Naive thymus-derived CD4-positive, alpha-beta T cell (primary cell): ENCODE results near the gene ZNF385D. TPM values are rescaled to one million over a fixed set of nuclear protein-coding genes. Genes with fewer than 3 reads are reported as not detected.

Experiments
- ATAC-seq: fragments of 150-1000 bp; cut with Tn5 transposase; 2 replicates; pipeline ENCODE4 v1.10.0; 2021; ENCODE audit warnings: mild to moderate bottlenecking, moderate library complexity
- CTCF ChIA-PET: fragments of 350-600 bp; sonication (Branson Sonifier 250); formaldehyde crosslinking; loops from one replicate; lab custom pipeline; 2021; ENCODE audit warnings: antibody characterized with exemption; lab: Charles Lee
- POLR2A ChIA-PET: fragments of 350-600 bp; sonication (Branson Sonifier 250); formaldehyde crosslinking; loops from one replicate; lab custom pipeline; 2021; ENCODE audit warnings: antibody characterized with exemption, inconsistent platforms; lab: Charles Lee
- DNase-seq, 9 donors: peaks; one replicate each; pipeline versions ENCODE4 v3.0.0 to v3.0.0-alpha.2; 2020 to 2022; ENCODE audit warnings: mixed read lengths in 1 of 9
- H3K27ac ChIP-seq: one replicate; pipeline ENCODE4 v1.7.0; 2013; ENCODE audit warnings: mild to moderate bottlenecking, low read depth, low read length, moderate library complexity
- H3K27me3 ChIP-seq, 2 donors: one replicate each; pipeline ENCODE4 v1.7.0; 2013; ENCODE audit warnings: low read length in 2 of 2, mild to moderate bottlenecking in 2 of 2, moderate library complexity in 2 of 2; ENCODE audit not compliant: control insufficient read depth in 2 of 2, insufficient read depth in 2 of 2
- H3K36me3 ChIP-seq, 3 experiments: 1 replicate in 2 of 3; 2 replicates in 1 of 3; pipeline ENCODE4 v1.7.0; 2013; ENCODE audit warnings: low read length in 3 of 3, mild to moderate bottlenecking in 3 of 3, moderate library complexity in 1 of 3; ENCODE audit not compliant: insufficient read depth in 3 of 3, control insufficient read depth in 2 of 3
- H3K4me1 ChIP-seq, 2 donors: one replicate each; pipeline ENCODE4 v1.7.0; 2013; ENCODE audit warnings: low read length in 2 of 2, mild to moderate bottlenecking in 2 of 2, moderate library complexity in 1 of 2; ENCODE audit not compliant: control insufficient read depth in 2 of 2, insufficient read depth in 2 of 2
- H3K4me3 ChIP-seq: 2 replicates; pipeline ENCODE4 v1.7.0; 2013; ENCODE audit warnings: mild to moderate bottlenecking, low read length
- H3K9me3 ChIP-seq, 3 experiments: 1 replicate in 2 of 3; 2 replicates in 1 of 3; pipeline ENCODE4 v1.7.0; 2013; ENCODE audit warnings: low read length in 3 of 3; ENCODE audit not compliant: control insufficient read depth in 2 of 3
- H3K27ac Mint-ChIP-seq, 9 donors: one replicate each; pipeline ENCODE4 v1.8.0; 2020 to 2022; ENCODE audit warnings: mixed read lengths in 9 of 9, mild to moderate bottlenecking in 8 of 9, moderate library complexity in 5 of 9, inconsistent platforms in 2 of 9
- H3K27me3 Mint-ChIP-seq, 5 donors: one replicate each; pipeline ENCODE4 v1.8.0; 2021 to 2022; ENCODE audit warnings: mixed read lengths in 5 of 5, mild to moderate bottlenecking in 1 of 5
- H3K36me3 Mint-ChIP-seq, 5 donors: one replicate each; pipeline ENCODE4 v1.8.0; 2020 to 2022; ENCODE audit warnings: mixed read lengths in 5 of 5, mild to moderate bottlenecking in 3 of 5, inconsistent platforms in 1 of 5
- H3K4me1 Mint-ChIP-seq, 7 donors: one replicate each; pipeline ENCODE4 v1.8.0; 2020 to 2022; ENCODE audit warnings: mixed read lengths in 7 of 7, mild to moderate bottlenecking in 3 of 7, inconsistent platforms in 1 of 7
- H3K4me3 Mint-ChIP-seq, 10 donors: one replicate each; pipeline ENCODE4 v1.8.0; 2020 to 2022; ENCODE audit warnings: mild to moderate bottlenecking in 10 of 10, mixed read lengths in 10 of 10, moderate library complexity in 6 of 10, inconsistent platforms in 2 of 10
- H3K9me3 Mint-ChIP-seq, 11 donors: one replicate each; pipeline ENCODE4 v1.8.0; 2020 to 2022; ENCODE audit warnings: mixed read lengths in 11 of 11, mild to moderate bottlenecking in 4 of 11, inconsistent platforms in 1 of 11, moderate library complexity in 1 of 11
- intact Hi-C, 2 donors: fragments of 100-400 bp; cut with micrococcal nuclease; formaldehyde crosslinking; loops; one replicate each; pipeline ENCODE4 v1.15.1; 2023
- polyA plus RNA-seq, 2 donors: library from polyadenylated mRNA; unstranded; fragments of 300-500 nt; fragmentation: Illumina TruSeq; gene quantifications; one replicate each; pipeline ENCODE4 v1.2.3, GENCODE V29; 2021
- total RNA-seq, 6 experiments: library from RNA in 5 of 6; stranded (reverse) in 5 of 6; gene quantifications; 1 replicate in 5 of 6; 2 replicates in 1 of 6; pipeline ENCODE4 v1.2.3 and lab custom pipeline; 2021 to 2026

ZNF385D gene, protein sequence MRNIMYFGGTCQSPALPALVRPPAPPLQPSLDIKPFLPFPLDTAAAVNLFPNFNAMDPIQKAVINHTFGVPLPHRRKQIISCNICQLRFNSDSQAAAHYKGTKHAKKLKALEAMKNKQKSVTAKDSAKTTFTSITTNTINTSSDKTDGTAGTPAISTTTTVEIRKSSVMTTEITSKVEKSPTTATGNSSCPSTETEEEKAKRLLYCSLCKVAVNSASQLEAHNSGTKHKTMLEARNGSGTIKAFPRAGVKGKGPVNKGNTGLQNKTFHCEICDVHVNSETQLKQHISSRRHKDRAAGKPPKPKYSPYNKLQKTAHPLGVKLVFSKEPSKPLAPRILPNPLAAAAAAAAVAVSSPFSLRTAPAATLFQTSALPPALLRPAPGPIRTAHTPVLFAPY
- 1 to 10 TPM in 1 of 5 experiments, under 1 TPM in 1, not detected in 3; 0.03 to 1.1 TPM for total RNA-seq
- not detected for polyA plus RNA-seq
- not detected for total RNA-seq (lab: John Stamatoyannopoulos, UW)

DNA sequence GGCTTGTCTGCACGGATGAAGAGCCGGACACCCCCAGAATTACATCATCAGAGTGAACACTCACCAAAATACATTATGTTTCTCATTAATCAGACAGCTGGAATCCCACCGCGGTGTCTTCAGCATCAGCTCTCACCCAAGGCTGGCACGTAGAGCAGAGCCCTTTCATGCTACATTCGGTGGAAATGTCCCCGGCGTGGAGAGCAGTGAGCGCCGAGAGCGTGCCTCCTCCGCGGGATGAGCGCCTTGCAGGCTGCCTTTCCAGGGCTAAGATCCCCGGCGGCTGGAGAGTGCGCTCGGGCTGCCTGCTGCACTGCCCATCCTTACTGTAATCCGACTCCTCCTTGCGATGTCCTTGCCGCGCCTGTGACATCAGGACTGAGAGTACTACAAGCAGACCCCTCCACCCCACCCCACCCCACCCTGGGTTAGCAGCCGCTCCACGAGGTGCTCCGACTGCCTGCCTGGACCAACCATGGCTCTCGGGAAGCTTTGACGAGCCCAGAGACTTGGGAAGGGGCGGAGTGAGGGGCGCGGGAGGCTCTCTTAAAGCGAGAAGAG lies at the start of gene ZNF385D:
ZNF385D (minus strand) TSS at position 380 of the 561 bp plus-strand sequence; CDS start at position 86, 294 bp downstream.
- Mint-ChIP-seq H3K9me3 (peaks cover 0 to 9% (median 2%) of the 10 kb centered on the region in 11 donors), H3K4me3 (no peak within 1 kb of the TSS), H3K27me3 (peaks cover 5 to 20% (median 6%) of the 10 kb centered on the region in 5 donors), H3K36me3 (peaks cover 0 to 6% (median 0%) of the 10 kb centered on the region in 5 donors), H3K4me1 (no peaks in the 10 kb centered on the region), H3K27ac (no peak within 1 kb of the TSS)
- Histone ChIP-seq H3K4me1 (no peaks in the 10 kb centered on the region), H3K4me3 (no peak within 1 kb of the TSS), H3K27me3 (no peaks in the 10 kb centered on the region), H3K9me3 (no peaks in the 10 kb centered on the region), H3K36me3 (no peaks in the 10 kb centered on the region), H3K27ac (no peak within 1 kb of the TSS)
- POLR2A ChIA-PET: no interaction called here
- CTCF ChIA-PET: no interaction called here
- ATAC-seq: no peak
- intact Hi-C loops: no loop called here
- no peak for DNase-seq

DNA sequence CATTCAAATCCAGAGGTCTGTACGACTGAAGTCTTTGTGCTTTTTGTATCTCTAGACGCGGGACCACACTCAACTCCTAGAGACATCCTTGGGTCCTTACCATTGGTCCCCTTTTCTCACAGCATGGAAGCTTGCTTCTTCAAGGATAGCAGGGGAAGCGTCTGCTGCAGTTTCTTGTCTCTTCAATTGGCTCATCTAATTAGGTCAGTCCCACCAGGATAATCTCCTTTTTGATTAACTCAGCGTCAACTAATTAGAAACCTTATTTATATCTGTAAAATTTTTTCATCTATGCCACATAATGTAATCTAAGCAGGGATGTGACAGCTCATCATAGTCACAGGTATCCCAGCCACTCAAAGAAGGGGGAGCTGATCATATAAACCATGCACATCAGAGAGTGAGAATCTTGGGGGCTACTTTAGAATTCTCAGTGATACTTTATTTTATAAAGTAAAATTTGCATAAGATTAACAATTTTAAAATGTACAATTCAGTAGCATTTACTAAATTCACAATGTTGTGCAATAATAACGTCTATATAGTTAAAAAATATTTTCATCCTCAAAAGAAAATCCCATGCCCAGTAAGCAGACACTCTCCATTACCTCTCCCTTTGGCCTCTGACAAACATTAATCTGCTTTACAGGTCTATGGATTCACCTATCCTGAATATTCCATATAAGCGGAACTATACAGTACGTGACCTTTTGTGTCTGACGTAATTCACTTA lies 47.5 kb upstream of the ZNF385D start:
- ChIA-PET POLR2A (no interaction called here), CTCF (no interaction called here)
- H3K27me3 Mint-ChIP-seq: no peaks in the 10 kb centered on the region
- peaks cover 0 to 34% (median 5%) of the 10 kb centered on the region in 11 donors for H3K9me3 Mint-ChIP-seq
- Histone ChIP-seq H3K27me3 (no peaks in the 10 kb centered on the region), H3K27ac (no peak overlapping the region), H3K36me3 (no peaks in the 10 kb centered on the region), H3K9me3 (no peaks in the 10 kb centered on the region), H3K4me3 (no peak overlapping the region), H3K4me1 (no peaks in the 10 kb centered on the region)
- ATAC-seq (no peak), DNase-seq (no peak)
- intact Hi-C loops: no loop called here
- H3K27ac Mint-ChIP-seq: no peak overlapping the region
- H3K4me1 Mint-ChIP-seq: no peaks in the 10 kb centered on the region
- H3K36me3 Mint-ChIP-seq: peaks cover 0 to 3% (median 0%) of the 10 kb centered on the region in 5 donors
- no peak overlapping the region for H3K4me3 Mint-ChIP-seq

DNA sequence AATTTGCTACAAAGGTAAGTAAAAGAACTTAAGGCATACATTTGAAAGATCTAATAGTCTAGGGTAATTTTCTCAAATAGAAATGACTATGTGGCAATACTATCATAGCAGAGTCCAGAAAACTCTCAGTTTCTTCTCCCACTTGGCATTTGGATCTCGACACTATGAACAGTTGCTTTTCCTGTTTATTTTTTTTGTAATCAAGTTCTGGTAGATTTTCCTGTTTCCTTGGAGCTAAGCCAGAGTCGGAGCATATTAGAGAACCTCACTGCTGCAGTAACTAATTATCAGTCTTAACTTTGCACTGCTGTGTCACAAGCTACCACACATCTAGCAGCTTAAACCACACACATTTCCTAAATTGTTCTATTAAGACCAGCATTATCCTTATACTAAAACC lies 44.9 kb upstream of the ZNF385D start:
- no peak overlapping the region for H3K27ac ChIP-seq
- DNase-seq (no peak), ATAC-seq (no peak)
- CTCF ChIA-PET: no interaction called here
- no peaks in the 10 kb centered on the region for H3K27me3 ChIP-seq
- peaks cover 0 to 25% (median 5%) of the 10 kb centered on the region in 11 donors for H3K9me3 Mint-ChIP-seq
- H3K4me1 ChIP-seq: no peaks in the 10 kb centered on the region
- H3K27ac Mint-ChIP-seq: no peak overlapping the region
- no peak overlapping the region for H3K4me3 Mint-ChIP-seq
- H3K9me3 ChIP-seq: no peaks in the 10 kb centered on the region
- intact Hi-C loops: no loop called here
- no peak overlapping the region for H3K4me3 ChIP-seq
- POLR2A ChIA-PET: interaction anchor here (0.7 kb wide), 1 partner anchor 202 kb away, joined by 3 read pairs; no protein-coding TSS in a partner anchor
- H3K4me1 Mint-ChIP-seq: no peaks in the 10 kb centered on the region
- no peaks in the 10 kb centered on the region for H3K27me3 Mint-ChIP-seq
- H3K36me3 ChIP-seq: no peaks in the 10 kb centered on the region
- peaks cover 0 to 3% (median 0%) of the 10 kb centered on the region in 5 donors for H3K36me3 Mint-ChIP-seq

DNA sequence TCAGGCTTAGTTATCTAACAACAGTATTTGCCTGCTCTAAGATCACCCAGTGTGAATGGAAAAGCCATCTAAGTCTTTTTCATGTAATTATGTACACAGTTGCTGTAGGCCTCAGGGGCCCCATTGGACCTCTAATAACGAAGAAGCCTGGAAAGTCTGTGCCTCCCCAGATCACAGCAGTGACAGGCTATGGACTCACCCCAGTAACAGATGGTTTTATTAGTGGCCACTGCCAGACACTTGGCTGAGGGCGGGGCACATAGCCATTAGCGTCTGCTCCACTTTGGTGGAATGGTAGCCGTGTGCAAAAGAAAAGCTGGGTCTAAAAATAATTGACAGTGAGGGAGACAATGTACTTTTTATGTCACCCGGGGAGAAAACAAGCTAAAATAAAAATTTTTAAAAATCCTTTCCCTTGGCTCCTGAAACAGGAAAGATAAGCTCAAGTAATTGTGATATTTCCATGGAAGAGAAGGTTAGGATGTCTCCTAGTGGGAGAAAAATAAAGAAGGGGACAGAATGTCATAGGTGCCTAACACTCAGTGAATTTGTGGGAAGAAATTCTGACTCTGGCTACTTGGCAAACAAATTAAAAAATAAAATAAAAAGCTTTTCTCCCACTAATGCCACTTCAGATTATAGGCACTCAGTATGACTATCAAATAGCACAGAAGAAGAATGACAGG lies 44.3 kb upstream of the ZNF385D start:
- ATAC-seq (no peak), DNase-seq (no peak)
- Histone ChIP-seq H3K4me3 (no peak overlapping the region), H3K27me3 (no peaks in the 10 kb centered on the region), H3K36me3 (no peaks in the 10 kb centered on the region), H3K27ac (no peak overlapping the region), H3K4me1 (no peaks in the 10 kb centered on the region), H3K9me3 (no peaks in the 10 kb centered on the region)
- Mint-ChIP-seq H3K9me3 (peaks cover 0 to 21% (median 4%) of the 10 kb centered on the region in 11 donors), H3K27me3 (no peaks in the 10 kb centered on the region), H3K4me3 (no peak overlapping the region), H3K27ac (no peak overlapping the region), H3K36me3 (peaks cover 0 to 3% (median 0%) of the 10 kb centered on the region in 5 donors), H3K4me1 (no peaks in the 10 kb centered on the region)
- ChIA-PET CTCF (no interaction called here), POLR2A (no interaction called here)
- intact Hi-C loops: no loop called here

DNA sequence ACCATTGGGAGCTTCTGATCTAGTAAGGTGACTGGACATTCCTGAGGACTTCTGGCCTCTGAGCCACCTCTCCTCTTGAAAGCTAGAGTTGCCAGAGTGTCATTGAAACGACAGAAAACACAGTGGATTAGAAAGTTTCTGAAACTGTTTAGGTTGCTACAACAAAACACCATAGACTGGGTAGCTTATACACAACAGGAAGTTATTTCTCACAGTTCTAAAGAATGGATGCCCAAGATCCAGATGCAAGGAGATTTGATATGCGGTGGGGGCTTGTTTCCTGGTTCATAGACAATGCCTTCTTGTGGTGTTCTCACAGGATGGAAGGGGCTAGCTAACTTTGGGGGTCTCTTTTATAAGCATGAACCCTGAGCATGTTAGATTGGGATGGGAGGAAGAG lies 43.3 kb upstream of the ZNF385D start:
- H3K4me3 Mint-ChIP-seq: no peak overlapping the region
- CTCF ChIA-PET: no interaction called here

DNA sequence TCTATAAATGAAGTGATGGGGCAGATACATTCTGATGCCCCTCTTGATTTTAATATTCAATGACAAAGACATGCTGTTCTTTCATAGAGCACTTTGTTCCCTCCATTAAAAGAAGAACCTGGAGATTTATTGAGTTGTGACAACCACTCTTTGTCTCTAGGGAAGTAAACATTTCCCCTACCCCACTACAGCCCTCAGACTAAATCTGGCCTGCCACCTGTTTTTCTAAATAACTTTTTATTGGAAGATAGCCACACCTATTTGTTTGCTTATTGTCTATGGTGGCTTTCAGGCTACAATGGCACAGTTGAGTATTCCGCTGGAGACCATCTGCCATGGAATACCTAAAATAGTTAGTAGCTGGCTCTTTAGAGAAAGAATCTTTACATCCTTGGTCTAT lies 41.2 kb upstream of the ZNF385D start:
- Mint-ChIP-seq H3K4me1 (no peaks in the 10 kb centered on the region), H3K27ac (no peak overlapping the region), H3K9me3 (peaks cover 0 to 23% (median 3%) of the 10 kb centered on the region in 11 donors), H3K27me3 (peaks cover 0 to 4% (median 0%) of the 10 kb centered on the region in 5 donors), H3K4me3 (no peak overlapping the region), H3K36me3 (no peaks in the 10 kb centered on the region)
- intact Hi-C loops: no loop called here
- no peaks in the 10 kb centered on the region for H3K36me3 ChIP-seq
- H3K4me1 ChIP-seq: no peaks in the 10 kb centered on the region
- CTCF ChIA-PET: interaction anchor here (0.7 kb wide), 1 partner anchor 815 kb away, joined by 3 read pairs; no protein-coding TSS in a partner anchor
- H3K27ac ChIP-seq: no peak overlapping the region
- H3K4me3 ChIP-seq: no peak overlapping the region
- DNase-seq (no peak), ATAC-seq (no peak)
- H3K27me3 ChIP-seq: no peaks in the 10 kb centered on the region
- H3K9me3 ChIP-seq: no peaks in the 10 kb centered on the region
- POLR2A ChIA-PET: no interaction called here

More for the DNA sequence above, 43.3 kb upstream of the ZNF385D start:
- no peaks in the 10 kb centered on the region for H3K27me3 Mint-ChIP-seq
- no peaks in the 10 kb centered on the region for H3K4me1 ChIP-seq
- H3K36me3 ChIP-seq: no peaks in the 10 kb centered on the region
- H3K4me3 ChIP-seq: no peak overlapping the region
- H3K9me3 Mint-ChIP-seq: peaks cover 0 to 22% (median 4%) of the 10 kb centered on the region in 11 donors
- H3K27me3 ChIP-seq: no peaks in the 10 kb centered on the region
- DNase-seq: no peak
- ATAC-seq: no peak
- H3K4me1 Mint-ChIP-seq: no peaks in the 10 kb centered on the region
- no peak overlapping the region for H3K27ac Mint-ChIP-seq
- no peaks in the 10 kb centered on the region for H3K9me3 ChIP-seq
- peaks cover 0 to 3% (median 0%) of the 10 kb centered on the region in 5 donors for H3K36me3 Mint-ChIP-seq
- intact Hi-C loops: no loop called here
- H3K27ac ChIP-seq: no peak overlapping the region
- POLR2A ChIA-PET: no interaction called here
